ENCODE measurements around the gene MAN2B1.

DNA sequence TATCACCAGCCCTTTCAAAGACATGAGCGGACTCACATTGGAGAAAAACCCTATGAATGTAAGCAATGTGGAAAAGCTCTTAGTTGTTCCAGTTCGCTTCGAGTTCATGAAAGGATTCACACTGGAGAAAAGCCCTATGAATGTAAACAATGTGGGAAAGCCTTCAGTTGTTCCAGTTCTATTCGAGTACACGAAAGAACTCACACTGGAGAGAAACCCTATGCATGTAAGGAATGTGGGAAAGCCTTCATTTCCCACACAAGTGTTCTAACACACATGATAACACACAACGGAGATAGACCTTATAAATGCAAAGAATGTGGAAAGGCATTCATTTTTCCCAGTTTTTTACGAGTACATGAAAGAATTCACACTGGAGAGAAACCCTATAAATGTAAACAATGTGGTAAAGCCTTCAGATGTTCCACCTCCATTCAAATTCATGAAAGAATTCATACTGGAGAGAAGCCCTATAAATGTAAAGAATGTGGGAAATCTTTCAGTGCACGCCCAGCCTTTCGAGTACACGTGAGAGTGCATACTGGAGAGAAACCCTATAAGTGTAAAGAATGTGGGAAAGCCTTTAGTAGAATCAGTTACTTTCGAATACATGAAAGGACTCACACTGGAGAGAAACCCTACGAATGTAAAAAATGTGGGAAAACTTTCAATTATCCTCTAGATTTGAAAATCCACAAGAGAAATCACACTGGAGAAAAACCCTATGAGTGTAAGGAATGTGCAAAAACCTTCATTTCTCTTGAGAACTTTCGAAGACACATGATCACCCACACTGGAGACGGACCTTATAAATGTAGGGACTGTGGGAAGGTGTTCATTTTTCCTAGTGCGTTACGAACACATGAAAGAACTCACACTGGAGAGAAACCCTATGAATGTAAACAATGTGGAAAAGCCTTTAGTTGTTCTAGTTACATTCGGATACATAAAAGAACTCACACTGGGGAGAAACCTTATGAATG lies 38.2 kb downstream of the MAN2B1 start:
- TF ChIP-seq, protein P1, sequence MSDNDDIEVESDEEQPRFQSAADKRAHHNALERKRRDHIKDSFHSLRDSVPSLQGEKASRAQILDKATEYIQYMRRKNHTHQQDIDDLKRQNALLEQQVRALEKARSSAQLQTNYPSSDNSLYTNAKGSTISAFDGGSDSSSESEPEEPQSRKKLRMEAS (IDR thresholded peaks at IDR 0.05): no peak
- TF ChIP-seq POLR2A (IDR thresholded peaks at IDR 0.05; ENCODE audit: control extremely low read depth in 1 of 2, low read depth in 2 of 2, low read length in 2 of 2) (no peak), CREB1 (IDR thresholded peaks at IDR 0.05) (no peak), EGR1 (IDR thresholded peaks at IDR 0.05; ENCODE audit: borderline replicate concordance, low read depth, low read length) (no peak), BACH1 (IDR thresholded peaks at IDR 0.05; ENCODE audit: low read length) (no peak), POLR2AphosphoS5 (IDR thresholded peaks at IDR 0.05; ENCODE audit: low read depth, low read length) (no peak), CBX5 (IDR thresholded peaks at IDR 0.05; ENCODE audit: low read depth, low read length) (no peak)
- TF ChIP-seq, protein P2, sequence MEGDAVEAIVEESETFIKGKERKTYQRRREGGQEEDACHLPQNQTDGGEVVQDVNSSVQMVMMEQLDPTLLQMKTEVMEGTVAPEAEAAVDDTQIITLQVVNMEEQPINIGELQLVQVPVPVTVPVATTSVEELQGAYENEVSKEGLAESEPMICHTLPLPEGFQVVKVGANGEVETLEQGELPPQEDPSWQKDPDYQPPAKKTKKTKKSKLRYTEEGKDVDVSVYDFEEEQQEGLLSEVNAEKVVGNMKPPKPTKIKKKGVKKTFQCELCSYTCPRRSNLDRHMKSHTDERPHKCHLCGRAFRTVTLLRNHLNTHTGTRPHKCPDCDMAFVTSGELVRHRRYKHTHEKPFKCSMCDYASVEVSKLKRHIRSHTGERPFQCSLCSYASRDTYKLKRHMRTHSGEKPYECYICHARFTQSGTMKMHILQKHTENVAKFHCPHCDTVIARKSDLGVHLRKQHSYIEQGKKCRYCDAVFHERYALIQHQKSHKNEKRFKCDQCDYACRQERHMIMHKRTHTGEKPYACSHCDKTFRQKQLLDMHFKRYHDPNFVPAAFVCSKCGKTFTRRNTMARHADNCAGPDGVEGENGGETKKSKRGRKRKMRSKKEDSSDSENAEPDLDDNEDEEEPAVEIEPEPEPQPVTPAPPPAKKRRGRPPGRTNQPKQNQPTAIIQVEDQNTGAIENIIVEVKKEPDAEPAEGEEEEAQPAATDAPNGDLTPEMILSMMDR (IDR thresholded peaks at IDR 0.05; ENCODE audit: control extremely low read depth in 1 of 3, insufficient read depth in 1 of 3, low read depth in 1 of 3, low read length in 3 of 3): no peak
